Activated B cell treated with CpG ODN at 0.5 μM for 24 hours (primary cell): ENCODE data around the gene DST. TPM values are rescaled to one million over a fixed set of nuclear protein-coding genes. Genes with fewer than 3 reads are reported as not detected.

Experiments used
- ATAC-seq: fragments of 200-7000 bp; cut with Tn5 transposase; one replicate; pipeline ENCODE4 v1.10.0; 2021; ENCODE audit warnings: low read depth, mild to moderate bottlenecking, moderate library complexity
- CTCF ChIA-PET: fragments of 350-600 bp; sonication (Branson Sonifier 250); formaldehyde crosslinking; loops from one replicate; lab custom pipeline; 2021; ENCODE audit warnings: antibody characterized with exemption; lab: Charles Lee
- POLR2A ChIA-PET: fragments of 350-600 bp; sonication (Branson Sonifier 250); formaldehyde crosslinking; loops from one replicate; lab custom pipeline; 2021; ENCODE audit warnings: antibody characterized with exemption; lab: Charles Lee
- DNase-seq: peaks from one replicate; pipeline ENCODE4 v3.0.0; 2022
- H3K27ac Mint-ChIP-seq: one replicate; pipeline ENCODE4 v1.8.0; 2020; ENCODE audit warnings: mixed read lengths
- H3K27me3 Mint-ChIP-seq: one replicate; pipeline ENCODE4 v1.8.0; 2021; ENCODE audit warnings: mixed read lengths
- H3K36me3 Mint-ChIP-seq: one replicate; pipeline ENCODE4 v1.8.0; 2021; ENCODE audit warnings: low read depth, mixed read lengths
- H3K4me1 Mint-ChIP-seq: one replicate; pipeline ENCODE4 v1.8.0; 2021; ENCODE audit warnings: mixed read lengths
- H3K4me3 Mint-ChIP-seq: one replicate; pipeline ENCODE4 v1.8.0; 2020; ENCODE audit warnings: mild to moderate bottlenecking, mixed read lengths
- H3K9me3 Mint-ChIP-seq: one replicate; pipeline ENCODE4 v1.8.0; 2020; ENCODE audit warnings: mixed read lengths
- intact Hi-C: fragments of 100-400 bp; cut with micrococcal nuclease; formaldehyde crosslinking; loops from one replicate; pipeline ENCODE4 v1.15.1; 2024
- total RNA-seq: library from RNA; stranded (reverse); gene quantifications from 2 replicates; pipeline ENCODE4 v1.2.3, GENCODE V29; 2022
- TF ChIP-seq, protein P1 (sequence below): fragments of 200-600 bp; IDR thresholded peaks from one replicate; pipeline ENCODE4 v1.8.0; 2022; ENCODE audit warnings: antibody characterized with exemption, mild to moderate bottlenecking

DST gene
- total RNA-seq, 1 donor from 2014 or later, result 1.3 TPM

DNA sequence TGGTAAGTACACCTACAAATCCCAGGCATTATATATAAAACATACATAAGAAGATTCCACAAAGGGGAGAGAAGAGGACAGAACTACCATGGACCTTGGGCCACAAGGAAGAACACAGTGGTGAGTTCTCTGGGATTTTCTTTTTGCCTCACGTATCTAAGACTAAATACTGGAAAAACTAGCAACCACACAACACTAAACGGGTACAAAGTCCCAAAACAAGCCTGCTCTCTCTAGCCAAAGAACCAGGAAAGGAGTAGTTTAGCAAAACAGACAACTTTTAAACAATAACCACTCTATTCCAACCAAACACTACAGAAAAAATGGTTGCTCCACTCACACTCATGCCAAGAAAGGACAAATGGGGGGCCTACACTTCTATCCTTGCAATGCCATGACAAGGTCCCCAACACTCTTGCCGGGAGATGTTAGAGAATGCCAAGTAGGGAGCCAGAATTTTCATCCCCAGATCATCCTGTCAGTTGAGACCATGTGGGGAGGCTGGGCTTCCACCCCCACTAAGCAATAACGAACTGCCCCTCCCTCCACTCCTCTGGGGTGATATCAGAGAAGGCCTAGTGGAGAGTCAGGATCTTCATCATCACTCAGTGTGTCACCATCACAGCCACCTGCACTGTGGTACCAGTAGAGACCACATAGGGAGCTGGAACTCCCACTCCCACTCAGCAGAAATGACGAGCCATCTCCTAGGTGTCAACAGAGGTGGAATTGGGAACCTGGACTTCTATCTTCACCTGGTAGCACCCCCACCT, 123.5 kb downstream of the DST start:
- TF ChIP-seq, protein P1, sequence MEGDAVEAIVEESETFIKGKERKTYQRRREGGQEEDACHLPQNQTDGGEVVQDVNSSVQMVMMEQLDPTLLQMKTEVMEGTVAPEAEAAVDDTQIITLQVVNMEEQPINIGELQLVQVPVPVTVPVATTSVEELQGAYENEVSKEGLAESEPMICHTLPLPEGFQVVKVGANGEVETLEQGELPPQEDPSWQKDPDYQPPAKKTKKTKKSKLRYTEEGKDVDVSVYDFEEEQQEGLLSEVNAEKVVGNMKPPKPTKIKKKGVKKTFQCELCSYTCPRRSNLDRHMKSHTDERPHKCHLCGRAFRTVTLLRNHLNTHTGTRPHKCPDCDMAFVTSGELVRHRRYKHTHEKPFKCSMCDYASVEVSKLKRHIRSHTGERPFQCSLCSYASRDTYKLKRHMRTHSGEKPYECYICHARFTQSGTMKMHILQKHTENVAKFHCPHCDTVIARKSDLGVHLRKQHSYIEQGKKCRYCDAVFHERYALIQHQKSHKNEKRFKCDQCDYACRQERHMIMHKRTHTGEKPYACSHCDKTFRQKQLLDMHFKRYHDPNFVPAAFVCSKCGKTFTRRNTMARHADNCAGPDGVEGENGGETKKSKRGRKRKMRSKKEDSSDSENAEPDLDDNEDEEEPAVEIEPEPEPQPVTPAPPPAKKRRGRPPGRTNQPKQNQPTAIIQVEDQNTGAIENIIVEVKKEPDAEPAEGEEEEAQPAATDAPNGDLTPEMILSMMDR, result no peak
- CTCF ChIA-PET, result no interaction called here
- no peak for DNase-seq
- no peak for ATAC-seq
- Mint-ChIP-seq H3K27ac (no peak overlapping the region), H3K4me1 (no peaks in the 10 kb centered on the region), H3K4me3 (no peak overlapping the region), H3K27me3 (no peaks in the 10 kb centered on the region), H3K9me3 (peaks cover 8% of the 10 kb centered on the region), H3K36me3 (no peaks in the 10 kb centered on the region)
- intact Hi-C loops, result no loop called here
- POLR2A ChIA-PET, result no interaction called here

DNA sequence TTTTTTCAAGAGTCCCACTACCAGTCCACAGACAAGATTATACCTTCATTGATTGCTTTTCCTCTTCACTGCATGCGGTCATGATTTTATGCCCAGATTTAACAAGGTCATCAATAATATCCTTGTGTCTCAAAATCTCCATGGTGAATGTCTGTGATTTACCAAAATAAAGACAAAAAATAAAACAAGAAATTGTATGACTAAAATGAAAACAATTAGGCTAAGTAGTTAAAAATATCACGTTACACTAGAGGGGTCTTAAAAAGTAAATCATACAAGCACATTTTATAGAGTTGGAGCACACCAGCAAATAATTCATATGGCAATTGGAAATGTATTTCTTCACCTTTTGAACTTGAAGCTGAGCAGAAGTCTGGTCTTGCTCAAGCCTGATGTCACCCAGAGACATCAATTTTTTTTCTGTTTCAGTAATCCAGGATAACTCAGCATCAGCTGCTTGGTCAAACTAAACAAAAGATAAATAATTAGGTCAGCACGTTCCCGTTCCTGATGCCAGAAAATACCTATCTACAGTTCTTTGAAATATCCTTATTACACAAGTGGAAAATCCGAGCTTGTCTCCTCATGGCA, 125.4 kb downstream of the DST start:
- ChIA-PET POLR2A (no interaction called here), CTCF (interaction anchor here (0.7 kb wide), 1 partner anchor 100 kb away, joined by 3 read pairs; no protein-coding TSS in a partner anchor)
- TF ChIP-seq, protein P1, result no peak
- no peak overlapping the region for H3K27ac Mint-ChIP-seq
- ATAC-seq, result no peak
- intact Hi-C loops, result no loop called here
- H3K9me3 Mint-ChIP-seq, result peaks cover 8% of the 10 kb centered on the region
- no peaks in the 10 kb centered on the region for H3K27me3 Mint-ChIP-seq
- no peak for DNase-seq
- H3K36me3 Mint-ChIP-seq, result no peaks in the 10 kb centered on the region
- no peaks in the 10 kb centered on the region for H3K4me1 Mint-ChIP-seq
- no peak overlapping the region for H3K4me3 Mint-ChIP-seq

DNA sequence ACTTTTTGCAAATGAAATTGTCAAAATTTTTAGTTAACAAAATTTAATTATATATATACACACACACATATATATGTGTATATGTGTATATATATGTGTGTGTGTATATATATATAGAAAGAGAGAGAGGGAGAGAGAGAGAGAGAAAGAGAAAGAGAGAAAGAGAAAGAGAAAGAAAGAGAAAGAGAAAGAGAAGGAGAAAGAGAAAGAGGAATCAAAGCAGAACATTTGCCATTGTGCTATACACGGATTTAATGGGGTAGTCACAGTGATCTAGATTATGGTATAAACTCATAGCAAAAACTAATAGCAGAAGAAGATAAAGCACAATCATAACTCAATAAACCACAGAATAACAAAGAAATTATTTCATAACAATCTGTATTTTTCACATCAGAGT, 126.7 kb downstream of the DST start:
- DNase-seq (no peak), ATAC-seq (no peak)
- no peaks in the 10 kb centered on the region for H3K27me3 Mint-ChIP-seq
- no peaks in the 10 kb centered on the region for H3K4me1 Mint-ChIP-seq
- intact Hi-C loops, result no loop called here
- CTCF ChIA-PET, result no interaction called here
- peaks cover 8% of the 10 kb centered on the region for H3K9me3 Mint-ChIP-seq
- H3K36me3 Mint-ChIP-seq, result no peaks in the 10 kb centered on the region
- TF ChIP-seq, protein P1, result no peak
- POLR2A ChIA-PET, result no interaction called here
- H3K4me3 Mint-ChIP-seq, result no peak overlapping the region
- H3K27ac Mint-ChIP-seq, result no peak overlapping the region

DNA sequence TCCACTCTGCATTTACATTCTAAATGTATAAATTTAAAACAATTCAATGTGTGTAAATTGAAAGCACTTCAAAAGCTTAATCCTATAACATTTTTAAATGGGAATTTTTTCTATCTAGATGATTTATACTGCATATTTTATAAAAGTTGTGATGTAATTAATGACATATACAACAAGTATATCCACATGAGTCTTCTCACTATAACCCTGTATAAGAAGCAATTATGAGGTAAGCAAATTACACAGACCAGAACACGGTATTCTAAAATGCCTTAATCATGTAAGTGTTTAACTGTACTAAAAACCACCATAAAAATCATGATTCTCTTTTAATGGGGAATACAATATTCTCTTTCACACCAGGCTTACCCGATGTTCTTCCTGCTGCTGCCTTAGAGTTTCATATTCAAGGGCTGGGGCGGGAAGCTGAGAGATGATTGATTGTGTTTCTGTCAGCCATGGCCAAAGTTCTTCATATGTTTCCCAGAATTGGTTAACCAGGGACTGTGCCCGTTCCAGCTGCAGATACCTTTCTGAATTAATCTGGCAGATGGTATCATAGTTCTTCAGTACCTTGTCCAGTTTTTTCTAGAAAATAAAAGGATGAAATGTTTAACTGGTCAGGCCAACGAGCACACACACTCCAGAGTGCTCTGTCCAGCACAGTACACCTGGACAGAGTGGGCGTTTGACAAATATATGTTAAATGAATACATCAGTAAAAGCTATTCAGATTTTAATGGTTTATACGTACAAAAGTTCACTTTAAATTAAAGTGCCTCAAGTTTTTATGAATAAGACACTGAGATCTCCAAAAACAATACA, 127.4 kb downstream of the DST start:
- Mint-ChIP-seq H3K36me3 (no peaks in the 10 kb centered on the region), H3K4me3 (no peak overlapping the region), H3K27ac (no peak overlapping the region), H3K4me1 (no peaks in the 10 kb centered on the region), H3K9me3 (peaks cover 8% of the 10 kb centered on the region), H3K27me3 (no peaks in the 10 kb centered on the region)
- TF ChIP-seq, protein P1, result no peak
- ATAC-seq (no peak), DNase-seq (no peak)
- ChIA-PET CTCF (no interaction called here), POLR2A (no interaction called here)
- intact Hi-C loops, result no loop called here

DNA sequence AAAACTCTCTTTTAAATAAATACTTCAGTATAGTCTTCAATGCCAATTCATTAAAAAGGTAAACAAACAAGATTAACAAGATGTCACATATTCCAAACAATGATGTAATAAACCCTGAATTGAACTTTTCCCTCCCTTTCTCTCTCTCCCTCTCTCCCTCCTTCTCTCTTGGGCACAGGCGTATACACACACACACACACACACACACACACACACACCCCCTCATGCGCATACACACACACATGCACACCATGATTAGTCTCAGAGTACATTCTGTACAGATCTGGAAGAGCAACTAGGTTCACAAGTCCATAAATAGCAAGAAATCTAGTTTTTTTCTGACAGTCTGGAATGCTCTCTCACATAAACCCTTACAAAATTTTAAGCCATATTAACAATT, 128.3 kb downstream of the DST start:
- Mint-ChIP-seq H3K9me3 (no peaks in the 10 kb centered on the region), H3K27me3 (no peaks in the 10 kb centered on the region), H3K4me3 (no peak overlapping the region), H3K27ac (no peak overlapping the region), H3K4me1 (no peaks in the 10 kb centered on the region), H3K36me3 (no peaks in the 10 kb centered on the region)
- ATAC-seq (no peak), DNase-seq (no peak)
- TF ChIP-seq, protein P1, result no peak
- intact Hi-C loops, result no loop called here
- POLR2A ChIA-PET, result no interaction called here
- CTCF ChIA-PET, result no interaction called here
